Muscle of leg (tissue), 11 donors: ENCODE data around the gene CDH13. TPM values are rescaled to one million over a fixed set of nuclear protein-coding genes. Genes with fewer than 3 reads are reported as not detected.

Source experiments
- DNase-seq: peaks from one replicate; pipeline ENCODE4 v3.0.0; 2013
- H3K27ac ChIP-seq: one replicate; pipeline ENCODE4 v1.5.1; 2013; ENCODE audit warnings: mild to moderate bottlenecking, low read length, control low read depth
- H3K27me3 ChIP-seq: one replicate; pipeline ENCODE4 v1.6.1; 2013; ENCODE audit warnings: low read length; ENCODE audit not compliant: control insufficient read depth, insufficient read depth
- H3K36me3 ChIP-seq: one replicate; pipeline ENCODE4 v1.6.1; 2013; ENCODE audit warnings: low read length; ENCODE audit not compliant: control insufficient read depth, insufficient read depth
- H3K4me1 ChIP-seq: one replicate; pipeline ENCODE4 v1.6.1; 2013; ENCODE audit warnings: low read length; ENCODE audit not compliant: control insufficient read depth, insufficient read depth
- H3K4me3 ChIP-seq: one replicate; pipeline ENCODE4 v1.5.1; 2013; ENCODE audit warnings: low read length, control low read depth
- H3K9me3 ChIP-seq: replicated peaks from 2 replicates; pipeline ENCODE4 v1.6.1; 2013; ENCODE audit warnings: low read depth, low read length; ENCODE audit not compliant: control insufficient read depth
- WGBS: methylation state at CpG from one replicate; pipeline ENCODE4 v1.1.5; 2013; ENCODE audit warnings: missing lambda C conversion rate; ENCODE audit not compliant: insufficient coverage; 5-methylcytosine and 5-hydroxymethylcytosine counted together
- polyA plus RNA-seq, 8 donors: library from polyadenylated mRNA; unstranded; fragments of 120-200 nt; gene quantifications; one replicate each; pipeline versions ENCODE4 v1.2.1 to v1.2.3, GENCODE V29; 2013; ENCODE audit warnings: inconsistent platforms in 1 of 8, low replicate concordance in 1 of 8; ENCODE audit not compliant: insufficient read length in 8 of 8, insufficient read depth in 1 of 8
- total RNA-seq: library from RNA; stranded (reverse); fragments of 120-200 nt; gene quantifications from one replicate; pipeline ENCODE4 v1.2.4, GENCODE V29; 2013

Gene CDH13
- total and polyA plus RNA-seq, 9 donors = 30.5 to 55.7 (median 47.9) TPM

GRCh38 chr16:82636485-82636884, 9.7 kb downstream of the CDH13 start:
- Histone ChIP-seq H3K4me1 (peaks cover 41% of the 10 kb centered on the region), H3K36me3 (peaks cover 2% of the 10 kb centered on the region), H3K9me3 (no peaks in the 10 kb centered on the region), H3K27me3 (no peaks in the 10 kb centered on the region), H3K4me3 (no peak overlapping the region), H3K27ac (no peak overlapping the region)
- 78% methylated on average over 1 of the region's 3 CpGs for WGBS
- DNase-seq = no peak

- Histone ChIP-seq H3K27me3 (no peaks in the 10 kb centered on the region), H3K36me3 (peaks cover 2% of the 10 kb centered on the region), H3K4me3 (no peak overlapping the region), H3K9me3 (no peaks in the 10 kb centered on the region), H3K4me1 (peaks cover 38% of the 10 kb centered on the region), H3K27ac (no peak overlapping the region)
- DNase-seq = no peak
- no CpG with 5 or more reads among the region's 3 CpGs for WGBS
These were observed 10.2 kb downstream of the CDH13 start for GRCh38 chr16:82636958-82637357.

- Histone ChIP-seq H3K27me3 (no peaks in the 10 kb centered on the region), H3K36me3 (peaks cover 2% of the 10 kb centered on the region), H3K9me3 (no peaks in the 10 kb centered on the region), H3K4me1 (peaks cover 34% of the 10 kb centered on the region), H3K4me3 (no peak overlapping the region), H3K27ac (peak overlapping the region; percentile 13)
- WGBS = no CpG with 5 or more reads among the region's 4 CpGs
- no peak for DNase-seq
These were observed 11.5 kb downstream of the CDH13 start for GRCh38 chr16:82638095-82638798.

DNA sequence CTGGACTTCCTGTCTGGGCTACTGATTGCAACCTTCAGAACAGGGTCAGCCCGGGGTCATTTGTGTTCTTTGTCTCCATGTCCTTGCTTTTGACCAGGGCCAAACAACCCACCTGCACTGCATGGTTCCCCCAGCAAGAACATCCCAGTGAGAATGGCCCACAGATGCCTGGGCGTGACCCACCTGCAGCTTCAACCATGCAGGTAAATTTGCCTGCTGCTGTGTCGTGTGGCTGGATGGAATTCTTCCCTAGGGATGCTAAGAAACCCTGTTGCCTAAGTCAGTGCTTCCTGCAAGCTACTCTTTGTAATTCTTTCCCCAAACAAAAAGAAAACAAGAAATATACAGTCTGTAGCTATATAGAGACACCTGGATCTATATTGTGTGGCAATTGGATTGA, 12.5 kb downstream of the CDH13 start:
- Histone ChIP-seq H3K4me3 (no peak overlapping the region), H3K9me3 (no peaks in the 10 kb centered on the region), H3K27me3 (no peaks in the 10 kb centered on the region), H3K27ac (no peak overlapping the region), H3K4me1 (peaks cover 25% of the 10 kb centered on the region), H3K36me3 (peaks cover 2% of the 10 kb centered on the region)
- 100% methylated on average over 1 of the region's 3 CpGs for WGBS
- DNase-seq = no peak

- Histone ChIP-seq H3K4me3 (no peak overlapping the region), H3K9me3 (no peaks in the 10 kb centered on the region), H3K27me3 (no peaks in the 10 kb centered on the region), H3K27ac (no peak overlapping the region), H3K36me3 (peaks cover 2% of the 10 kb centered on the region), H3K4me1 (peaks cover 19% of the 10 kb centered on the region)
- DNase-seq = peak; percentile 56
- WGBS = 23% methylated on average over 3 of the region's 9 CpGs
These were observed 13.0 kb downstream of the CDH13 start for GRCh38 chr16:82639666-82640336.

GRCh38 chr16:82641336-82641984, 14.7 kb downstream of the CDH13 start:
- no peaks in the 10 kb centered on the region for H3K36me3 ChIP-seq
- no CpG with 5 or more reads among the region's 6 CpGs for WGBS
- H3K4me3 ChIP-seq = no peak overlapping the region
- DNase-seq = no peak
- peaks cover 6% of the 10 kb centered on the region for H3K4me1 ChIP-seq
- H3K27ac ChIP-seq = no peak overlapping the region
- H3K27me3 ChIP-seq = no peaks in the 10 kb centered on the region
- no peaks in the 10 kb centered on the region for H3K9me3 ChIP-seq

DNA sequence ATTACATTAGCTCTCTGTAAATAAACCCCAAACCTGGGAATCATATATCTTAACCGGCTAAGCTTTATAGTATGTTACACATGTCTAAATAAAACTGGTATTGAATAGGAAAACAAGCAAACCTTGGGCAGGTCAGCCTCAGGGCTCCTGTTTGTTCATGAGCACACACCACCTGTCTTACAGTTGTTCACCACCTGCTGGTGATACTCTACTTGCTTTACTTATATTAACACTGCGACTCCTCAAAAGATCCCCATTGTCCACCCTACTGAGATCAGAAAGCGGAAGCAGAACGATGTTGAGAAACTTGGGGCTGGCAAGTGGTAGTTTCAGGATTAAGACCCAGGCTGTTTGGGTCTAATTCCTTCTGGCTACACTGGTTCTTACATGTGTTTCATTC, 16.4 kb downstream of the CDH13 start:
- DNase-seq = no peak
- H3K36me3 ChIP-seq = no peaks in the 10 kb centered on the region
- peak overlapping the region; percentile 0 for H3K27ac ChIP-seq
- H3K4me3 ChIP-seq = no peak overlapping the region
- no peaks in the 10 kb centered on the region for H3K9me3 ChIP-seq
- H3K27me3 ChIP-seq = no peaks in the 10 kb centered on the region
- WGBS = no CpG with 5 or more reads among the region's 4 CpGs
- peaks cover 2% of the 10 kb centered on the region for H3K4me1 ChIP-seq

DNA sequence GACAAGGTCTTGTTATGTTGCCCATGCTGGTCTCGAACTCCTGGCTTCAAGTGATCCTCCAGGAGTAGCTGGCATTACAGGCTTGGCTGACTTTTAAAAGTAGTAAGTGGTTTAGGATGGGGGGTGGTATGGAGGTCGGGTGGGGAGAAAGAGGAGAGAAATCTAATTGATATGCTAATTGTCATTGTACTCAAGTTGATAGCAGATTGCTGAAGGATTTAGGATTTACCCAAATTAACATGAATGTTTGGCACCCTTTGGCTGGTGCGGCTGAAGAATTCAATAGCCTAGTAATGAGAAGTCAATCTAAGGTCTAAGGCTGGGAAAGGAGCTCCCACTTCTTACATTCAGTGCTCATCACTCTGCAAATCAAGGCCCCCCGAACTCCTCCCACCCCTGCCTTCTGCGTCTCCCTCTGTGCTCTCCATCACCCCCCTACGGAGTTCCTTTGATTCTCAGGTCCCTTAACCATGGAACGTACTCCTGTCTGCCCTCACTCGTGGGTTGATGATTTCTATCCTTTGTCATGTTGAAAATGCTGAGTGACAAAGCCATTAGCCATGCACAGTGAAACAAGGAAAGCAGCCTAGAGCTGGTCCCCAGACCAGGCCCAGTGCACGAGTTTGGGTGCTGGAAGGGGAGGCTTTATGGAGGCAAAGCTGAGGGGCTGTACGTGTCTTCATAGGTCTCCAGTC, 17.3 kb downstream of the CDH13 start:
- H3K27ac ChIP-seq = no peak overlapping the region
- H3K4me3 ChIP-seq = no peak overlapping the region
- H3K9me3 ChIP-seq = no peaks in the 10 kb centered on the region
- DNase-seq = no peak
- peaks cover 2% of the 10 kb centered on the region for H3K4me1 ChIP-seq
- no peaks in the 10 kb centered on the region for H3K27me3 ChIP-seq
- H3K36me3 ChIP-seq = no peaks in the 10 kb centered on the region
- 51% methylated on average over 5 of the region's 10 CpGs for WGBS

DNA sequence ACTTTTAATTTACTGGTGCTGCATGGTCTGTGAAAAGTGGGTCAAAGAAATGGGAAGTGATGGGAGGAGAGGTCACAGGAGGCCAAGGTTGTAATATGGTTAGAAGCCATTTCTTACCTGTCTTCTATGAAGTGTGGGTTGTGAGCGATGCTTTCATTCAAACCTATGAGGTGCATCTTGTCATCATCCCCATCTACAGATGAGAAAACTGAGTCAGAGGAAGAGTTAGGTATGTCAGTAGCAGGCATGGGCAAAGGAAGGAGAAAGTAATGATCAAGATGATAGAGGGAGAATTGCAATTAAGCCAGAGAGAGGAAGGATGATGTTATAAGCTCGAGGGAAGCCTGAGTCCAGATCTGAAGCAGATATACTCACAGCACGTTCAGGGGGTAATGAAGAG, 19.7 kb downstream of the CDH13 start:
- peaks cover 2% of the 10 kb centered on the region for H3K4me1 ChIP-seq
- H3K27me3 ChIP-seq = no peaks in the 10 kb centered on the region
- no peak overlapping the region for H3K4me3 ChIP-seq
- H3K9me3 ChIP-seq = no peaks in the 10 kb centered on the region
- 53% methylated on average over 2 of the region's 3 CpGs for WGBS
- no peak for DNase-seq
- no peaks in the 10 kb centered on the region for H3K36me3 ChIP-seq
- H3K27ac ChIP-seq = no peak overlapping the region

- no peak for DNase-seq
- Histone ChIP-seq H3K4me3 (no peak overlapping the region), H3K27ac (no peak overlapping the region), H3K27me3 (no peaks in the 10 kb centered on the region), H3K36me3 (no peaks in the 10 kb centered on the region), H3K9me3 (no peaks in the 10 kb centered on the region), H3K4me1 (peaks cover 20% of the 10 kb centered on the region)
- 88% methylated on average over 1 of the region's 3 CpGs for WGBS
These were observed 23.0 kb downstream of the CDH13 start for GRCh38 chr16:82649766-82650165.
